Heart right ventricle (tissue), 16 donors: ENCODE data around the gene GNPTG. TPM values are rescaled to one million over a fixed set of nuclear protein-coding genes. Genes with fewer than 3 reads are reported as not detected.

Source experiments
- ATAC-seq, 8 donors: fragments of 200-7000 bp; cut with Tn5 transposase; one replicate each; pipeline ENCODE4 v1.9.1; 2020; ENCODE audit warnings: mild to moderate bottlenecking in 8 of 8, moderate library complexity in 8 of 8, moderate number of reproducible peaks in 1 of 8
- DNase-seq, 2 donors: peaks; one replicate each; pipeline ENCODE4 v3.0.0-alpha.2; 2020
- H3K27ac ChIP-seq, 10 donors: fragments of 200-600 bp; sonication (generic) in 2 of 10; one replicate each; pipeline versions ENCODE4 v1.5.0 to v1.8.0; 2020 to 2022; ENCODE audit warnings: mild to moderate bottlenecking in 3 of 10
- H3K27me3 ChIP-seq, 7 donors: fragments of 200-600 bp; one replicate each; pipeline ENCODE4 v1.8.0; 2021 to 2022; ENCODE audit warnings: mild to moderate bottlenecking in 2 of 7
- H3K36me3 ChIP-seq, 9 donors: fragments of 200-600 bp; sonication (generic) in 1 of 9; one replicate each; pipeline versions ENCODE4 v1.5.0 to v1.8.0; 2020 to 2022; ENCODE audit warnings: mild to moderate bottlenecking in 2 of 9
- H3K4me1 ChIP-seq, 9 donors: fragments of 200-600 bp; sonication (generic) in 1 of 9; one replicate each; pipeline versions ENCODE4 v1.5.0 to v1.8.0; 2020 to 2022; ENCODE audit warnings: mild to moderate bottlenecking in 4 of 9
- H3K4me3 ChIP-seq, 10 donors: fragments of 200-600 bp; sonication (generic) in 2 of 10; one replicate each; pipeline versions ENCODE4 v1.5.0 to v1.8.0; 2020 to 2022; ENCODE audit warnings: mild to moderate bottlenecking in 7 of 10, moderate library complexity in 2 of 10
- H3K9me3 ChIP-seq, 11 donors: fragments of 200-600 bp in 10 of 11; sonication (generic) in 2 of 11; one replicate each; pipeline versions ENCODE4 v1.5.0 to v1.8.0; 2013 to 2022; ENCODE audit warnings: mild to moderate bottlenecking in 2 of 11, control low read depth in 1 of 11, moderate library complexity in 1 of 11
- CTCF ChIP-seq, 9 donors: fragments of 200-600 bp; sonication (generic) in 2 of 9; IDR thresholded peaks; one replicate each; pipeline versions ENCODE4 v1.5.0 to v1.8.0; 2021 to 2022; ENCODE audit warnings: antibody characterized with exemption in 9 of 9, mild to moderate bottlenecking in 5 of 9, moderate library complexity in 1 of 9
- WGBS, 2 donors: extraction: QIAGEN DNeasy Blood & Tissue Kit; methylation state at CpG; one replicate each; pipeline ENCODE4 v1.1.7; 2013; ENCODE audit warnings: inconsistent platforms in 1 of 2; 5-methylcytosine and 5-hydroxymethylcytosine counted together
- intact Hi-C, 10 donors: fragments of 100-400 bp; cut with DNase I; formaldehyde crosslinking; loops; one replicate each; pipeline versions ENCODE4 v1.11.1 to v1.14.2; 2022
- polyA plus RNA-seq, 2 donors: library from polyadenylated mRNA; stranded (reverse); fragments of 200-250 nt; gene quantifications; one replicate each; pipeline ENCODE4 v1.2.3, GENCODE V29; 2013
- total RNA-seq, 10 donors: library from RNA; stranded (reverse); fragmentation: NEBNext Ultra II Directional in 3 of 10; extraction: Animal tissue kit (Norgen Biotek cat#: 25700) in 3 of 10; gene quantifications; one replicate each; pipeline versions ENCODE4 v1.2.1 to v1.2.4, GENCODE V29; 2021 to 2023
- donor health status: Arrhythmogenic right ventricular cardiomyopathy.
- donor health status: ischemic (EF 13 %, LVEDD 7.1; RV severe dilation, severe dysfunction).
- donor health status: healthy with polysubstance abuse.
- donor health status: DM: no; HTN: yes; CAD: no.
- donor health status: DM: no; HTN: no; CAD: no.
- donor health status: ischemic (EF 25% LVEDD 6.9; RV normal size, moderate dysfunction).
- donor health status: ischemic (EF 25% LVEDD 5.7; RV mildly dilated, moderate dysfunction).
- donor health status: healthy.
- donor health status: DM: yes; HTN: yes; CAD: no.
- donor health status: Ischemic cardiomyopathy.
- donor health status: ischemic (EF 35%, LVEDD 5.7; RV mildly dilated, moderate dysfunction).
- donor health status: nonischemic (EF 11% LVEDD 7.7; RV severe dilation, severe dysfunction).
- donor health status: DM: yes; HTN: yes; CAD: no.
- donor health status: PGD.
- donor health status: ischemic (EF 29% LVEDD 5.4; RV normal size, mild dysfunction).
- donor health status: nonischemic (EF 23%, LVEDD 6.1; RV moderate dilation, normal function).

GNPTG gene
- total and polyA plus RNA-seq, 12 donors = 24.8 to 56.3 (median 31.8) TPM

DNA sequence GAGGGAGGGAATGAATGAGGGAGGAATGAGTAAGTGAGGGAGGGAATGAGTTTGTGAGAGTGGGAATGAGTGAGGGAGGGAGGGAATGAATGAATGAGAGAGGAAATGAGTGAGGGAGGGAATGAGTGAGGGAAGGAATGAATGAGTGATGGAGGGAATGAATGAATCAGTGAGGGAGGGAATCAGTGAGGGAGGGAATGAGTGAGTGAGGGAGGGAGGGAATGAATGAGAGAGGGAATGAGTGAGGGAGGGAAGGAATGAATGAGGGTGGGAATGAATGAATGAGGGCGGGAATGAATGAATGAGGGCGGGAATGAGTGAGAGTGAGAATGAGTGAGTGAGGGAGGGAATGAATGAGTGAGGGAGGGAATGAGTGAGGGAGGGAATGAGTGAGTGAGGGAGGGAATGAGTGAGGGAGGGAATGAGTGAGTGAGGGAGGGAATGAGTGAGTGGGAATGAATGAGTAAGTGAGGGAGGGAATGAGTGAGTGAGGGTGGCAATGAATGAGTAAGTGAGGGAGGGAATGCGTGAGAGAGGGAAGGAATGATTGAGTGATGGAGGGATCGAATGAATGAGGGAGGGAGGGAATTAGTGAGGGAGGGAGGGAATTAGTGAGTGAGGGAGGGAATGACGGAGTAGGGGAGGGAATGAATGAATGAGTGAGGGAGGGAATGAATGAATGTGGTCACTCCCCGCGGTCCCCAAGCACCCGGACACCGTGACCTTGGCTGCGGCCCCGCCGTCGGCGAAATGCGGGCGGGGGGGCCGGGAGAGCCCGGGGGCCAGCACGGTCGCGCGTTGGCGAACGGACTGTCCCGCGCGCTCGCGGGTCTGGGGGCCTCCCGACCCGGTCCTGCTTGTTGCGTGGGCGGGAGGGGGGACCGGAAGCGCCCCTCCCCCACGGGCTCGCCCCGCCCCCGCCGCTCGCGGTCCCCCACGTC is 43.4 kb upstream of the GNPTG start:
- Histone ChIP-seq H3K4me1 (peaks cover 21 to 38% (median 30%) of the 10 kb centered on the region in 9 donors), H3K27ac (peak overlapping the region; percentile 96 to 100 (median 99)), H3K27me3 (no peaks in the 10 kb centered on the region), H3K9me3 (no peaks in the 10 kb centered on the region), H3K36me3 (peaks cover 0 to 14% (median 0%) of the 10 kb centered on the region in 9 donors), H3K4me3 (peak overlapping the region; percentile 33 to 93 (median 82))
- ATAC-seq (peak in 3 of 8 donors; percentile 4 to 22 (median 14)), DNase-seq (no peak)
- TF ChIP-seq CTCF (IDR thresholded peaks at IDR 0.05) = no peak
- WGBS, 2 donors = 5 to 8% methylated on average over 28 to 43 of the region's 43 CpGs
- intact Hi-C loops = loop anchor here in 1 of 10 donors (5.0 kb wide), 1 partner anchor 44 kb away; the partner anchor contains the start of genes GNPTG and TSR3

DNA sequence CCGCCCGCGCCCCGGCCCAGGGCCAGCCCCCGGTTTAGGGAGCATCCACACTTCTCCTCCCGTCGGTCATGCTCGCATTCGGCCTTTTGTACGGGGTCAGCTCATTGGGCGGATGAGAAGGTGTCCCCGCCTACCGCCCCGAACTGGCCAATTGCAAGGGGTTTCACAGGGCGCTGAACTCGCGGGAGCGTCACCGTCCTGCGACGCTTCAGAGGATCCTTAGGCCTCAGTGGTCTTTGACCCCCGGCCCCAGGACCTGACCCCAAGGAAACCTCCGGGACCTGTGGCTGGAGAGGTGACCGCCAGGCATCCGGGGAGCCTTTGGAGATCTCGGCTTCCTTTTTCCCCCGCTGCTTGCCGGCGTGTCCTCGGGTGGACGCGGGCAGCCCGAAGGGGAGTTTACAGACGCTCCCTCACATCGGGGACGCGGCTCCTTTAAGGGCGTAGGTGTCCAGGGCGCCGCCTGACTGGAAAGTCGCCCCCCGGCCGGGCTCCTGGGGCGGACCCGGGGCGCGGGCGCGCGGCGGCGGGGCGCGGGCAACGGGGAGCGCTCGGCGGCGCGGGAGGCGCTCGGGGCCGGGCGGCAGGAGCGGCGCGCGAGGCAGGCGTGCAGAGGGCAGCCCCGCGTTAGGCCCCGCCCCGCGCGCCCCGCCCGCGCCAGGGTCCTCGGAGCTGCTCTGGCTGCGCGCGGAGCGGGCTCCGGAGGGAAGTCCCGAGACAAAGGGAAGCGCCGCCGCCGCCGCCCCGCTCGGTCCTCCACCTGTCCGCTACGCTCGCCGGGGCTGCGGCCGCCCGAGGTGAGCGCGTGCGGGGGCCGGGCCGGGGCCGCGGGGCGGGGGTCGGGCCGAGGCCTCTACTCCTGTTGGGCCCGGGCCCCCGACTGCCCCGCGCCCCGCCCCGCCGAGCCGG is 42.5 kb upstream of the GNPTG start, which contains the start of gene UBE2I:
Gene UBE2I (plus strand): TSS at position 660 of the 909 bp plus-strand sequence. CDS start 4,395 bp downstream, outside the sequence.
- peak; percentile 87 to 94 (median 88) for ATAC-seq
- Histone ChIP-seq H3K36me3 (peaks cover 0 to 24% (median 3%) of the 10 kb centered on the region in 9 donors), H3K4me1 (peaks cover 21 to 41% (median 36%) of the 10 kb centered on the region in 9 donors), H3K4me3 (peak within 1 kb of the TSS; percentile 60 to 99 (median 84)), H3K27me3 (no peaks in the 10 kb centered on the region), H3K9me3 (no peaks in the 10 kb centered on the region), H3K27ac (peak within 1 kb of the TSS; percentile 96 to 100 (median 99))
- intact Hi-C loops = loop anchor here in 1 of 10 donors (5.0 kb wide), 1 partner anchor 43 kb away; the partner anchor contains the start of genes GNPTG and TSR3
- peak; percentile 96 to 98 for DNase-seq
- 1% methylated on average over 69 to 117 of the region's 117 CpGs for WGBS, 2 donors
- no peak for TF ChIP-seq CTCF (IDR thresholded peaks at IDR 0.05)

DNA sequence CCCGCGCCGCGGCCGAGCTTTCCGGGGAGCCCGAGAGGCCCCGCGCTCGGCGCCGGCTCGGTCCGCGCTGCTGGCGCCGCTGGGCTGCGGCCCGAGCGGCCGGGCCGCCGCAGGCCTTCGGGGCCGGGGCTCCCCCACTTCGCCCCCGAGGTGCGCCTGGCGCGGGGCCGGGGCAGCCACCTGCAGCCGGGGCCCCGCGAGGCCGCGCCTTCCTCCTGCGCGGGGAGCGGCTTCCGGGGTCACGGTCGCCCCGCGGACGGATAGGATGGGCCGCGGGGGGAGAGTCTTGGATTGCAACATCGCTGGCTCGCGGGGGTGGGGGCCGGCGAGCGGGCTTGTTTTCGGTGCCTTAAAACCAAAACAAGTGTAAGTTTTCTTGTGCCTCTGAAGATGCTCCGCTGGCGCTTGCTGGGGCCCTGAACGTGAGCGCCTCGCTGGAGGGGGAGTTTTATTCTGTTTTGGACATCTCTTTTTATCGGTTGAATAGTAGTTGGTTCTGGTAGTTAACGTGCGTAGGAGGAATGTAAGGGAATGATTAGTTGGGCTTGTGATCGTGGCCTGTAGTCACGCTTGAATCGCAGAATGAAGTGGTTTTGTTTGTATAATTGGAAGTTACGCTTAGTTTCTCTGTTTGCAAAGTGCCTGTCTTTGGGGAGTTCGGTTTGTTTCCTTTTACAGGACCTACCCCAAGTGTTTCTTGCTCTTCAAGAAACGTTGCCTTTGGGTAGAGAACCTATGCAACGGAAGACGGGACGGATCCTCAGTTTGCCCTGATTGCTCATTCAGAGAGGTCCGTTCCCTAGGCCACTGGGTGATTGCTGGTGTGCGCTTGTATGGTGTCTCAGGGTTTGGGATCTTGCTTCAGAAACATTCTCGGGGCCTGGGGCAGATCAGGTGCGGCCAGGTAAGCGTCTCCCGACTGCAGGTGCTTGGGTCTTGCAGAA is 41.6 kb upstream of the GNPTG start:
- WGBS, 2 donors = 1 to 2% methylated on average over 51 to 77 of the region's 77 CpGs
- H3K4me3 ChIP-seq = peak overlapping the region; percentile 60 to 99 (median 84)
- peak; percentile 40 to 55 for DNase-seq
- peak overlapping the region; percentile 70 to 100 (median 92) for H3K27ac ChIP-seq
- no peak for TF ChIP-seq CTCF (IDR thresholded peaks at IDR 0.05)
- H3K36me3 ChIP-seq = peaks cover 0 to 33% (median 12%) of the 10 kb centered on the region in 9 donors
- H3K4me1 ChIP-seq = peaks cover 21 to 45% (median 35%) of the 10 kb centered on the region in 9 donors
- no peaks in the 10 kb centered on the region for H3K9me3 ChIP-seq
- intact Hi-C loops = loop anchor here in 3 of 10 donors (5.0 to 10.0 kb wide), 3 partner anchors 42 to 102 kb away; partner anchors contain the start of genes GNPTG (in 2 of the 3), TSR3 (in 2 of the 3) and UNKL (in 1 of the 3)
- H3K27me3 ChIP-seq = no peaks in the 10 kb centered on the region
- ATAC-seq = no peak
